Measurements from ENCODE around the gene ZCCHC3.
"Not testable (repeated sequence)": the region's sequence is repeated elsewhere in the genome, so short reads cannot be mapped to it uniquely, and the experiment has no call there.

The ZCCHC3 gene

GRCh38 chr20:297098-297924 lies at the start of gene ZCCHC3:
ZCCHC3 (plus strand) TSS chr20:297570; CDS start chr20:297587, 17 bp downstream.
- peak; percentile 59 for DNase-seq (ENCODE audit: low spot score)

- no peak for DNase-seq (ENCODE audit: low spot score)
Measured at GRCh38 chr20:251354-251753, 46.0 kb upstream of the ZCCHC3 start.

- no peak for DNase-seq (ENCODE audit: low spot score)
Measured at GRCh38 chr20:252801-253200, 44.6 kb upstream of the ZCCHC3 start.

GRCh38 chr20:253447-253846 lies 43.9 kb upstream of the ZCCHC3 start:
- not testable (repeated sequence) for DNase-seq (ENCODE audit: low spot score)

GRCh38 chr20:257419-257818 lies 40.0 kb upstream of the ZCCHC3 start, which contains the start of gene DEFB132:
DEFB132 (plus strand) TSS chr20:257724; CDS start chr20:257779, 55 bp downstream.
- no peak for DNase-seq (ENCODE audit: low spot score)

GRCh38 chr20:258269-258858 lies 39.0 kb upstream of the ZCCHC3 start:
- DNase-seq (ENCODE audit: low spot score): no peak

- DNase-seq (ENCODE audit: low spot score): no peak
Measured at GRCh38 chr20:258963-259362, 38.4 kb upstream of the ZCCHC3 start.

- DNase-seq (ENCODE audit: low spot score): no peak
Measured at GRCh38 chr20:259981-260380, 37.4 kb upstream of the ZCCHC3 start.

- no peak for DNase-seq (ENCODE audit: low spot score)
Measured at GRCh38 chr20:263701-264100, 33.7 kb upstream of the ZCCHC3 start.

GRCh38 chr20:266596-267562 lies 30.5 kb upstream of the ZCCHC3 start:
- DNase-seq (ENCODE audit: low spot score): peak; percentile 68

GRCh38 chr20:270517-270916 lies 26.9 kb upstream of the ZCCHC3 start:
- no peak for DNase-seq (ENCODE audit: low spot score)

- DNase-seq (ENCODE audit: low spot score): no peak
Measured at GRCh38 chr20:271069-271468, 26.3 kb upstream of the ZCCHC3 start.

GRCh38 chr20:271528-271927 lies 25.8 kb upstream of the ZCCHC3 start:
- DNase-seq (ENCODE audit: low spot score): no peak

GRCh38 chr20:272718-273117 lies 24.7 kb upstream of the ZCCHC3 start:
- no peak for DNase-seq (ENCODE audit: low spot score)

GRCh38 chr20:273884-274283 lies 23.5 kb upstream of the ZCCHC3 start:
- DNase-seq (ENCODE audit: low spot score): no peak

GRCh38 chr20:275791-276190 lies 21.6 kb upstream of the ZCCHC3 start:
- DNase-seq (ENCODE audit: low spot score): no peak

GRCh38 chr20:276620-277495 lies 20.5 kb upstream of the ZCCHC3 start:
- DNase-seq (ENCODE audit: low spot score): no peak

- DNase-seq (ENCODE audit: low spot score): no peak
Measured at GRCh38 chr20:277496-277781, 19.9 kb upstream of the ZCCHC3 start.

- DNase-seq (ENCODE audit: low spot score): no peak
Measured at GRCh38 chr20:278181-278580, 19.2 kb upstream of the ZCCHC3 start.

GRCh38 chr20:278607-279571 lies 18.5 kb upstream of the ZCCHC3 start:
- no peak for DNase-seq (ENCODE audit: low spot score)
